Measurements from ENCODE around the gene OGFOD3. TPM values are rescaled to one million over a fixed set of nuclear protein-coding genes. Genes with fewer than 3 reads are reported as not detected.
A peak's percentile ranks its signal among the peaks of the same experiment; 100 is the strongest.
"Not testable (repeated sequence)": the region's sequence is repeated elsewhere in the genome, so short reads cannot be mapped to it uniquely, and the experiment has no call there.

Gene OGFOD3
- polyA plus RNA-seq, 2 of the 4 experiments (the other 2 are of a cell fraction) = 15.2 to 19.8 TPM

DNA sequence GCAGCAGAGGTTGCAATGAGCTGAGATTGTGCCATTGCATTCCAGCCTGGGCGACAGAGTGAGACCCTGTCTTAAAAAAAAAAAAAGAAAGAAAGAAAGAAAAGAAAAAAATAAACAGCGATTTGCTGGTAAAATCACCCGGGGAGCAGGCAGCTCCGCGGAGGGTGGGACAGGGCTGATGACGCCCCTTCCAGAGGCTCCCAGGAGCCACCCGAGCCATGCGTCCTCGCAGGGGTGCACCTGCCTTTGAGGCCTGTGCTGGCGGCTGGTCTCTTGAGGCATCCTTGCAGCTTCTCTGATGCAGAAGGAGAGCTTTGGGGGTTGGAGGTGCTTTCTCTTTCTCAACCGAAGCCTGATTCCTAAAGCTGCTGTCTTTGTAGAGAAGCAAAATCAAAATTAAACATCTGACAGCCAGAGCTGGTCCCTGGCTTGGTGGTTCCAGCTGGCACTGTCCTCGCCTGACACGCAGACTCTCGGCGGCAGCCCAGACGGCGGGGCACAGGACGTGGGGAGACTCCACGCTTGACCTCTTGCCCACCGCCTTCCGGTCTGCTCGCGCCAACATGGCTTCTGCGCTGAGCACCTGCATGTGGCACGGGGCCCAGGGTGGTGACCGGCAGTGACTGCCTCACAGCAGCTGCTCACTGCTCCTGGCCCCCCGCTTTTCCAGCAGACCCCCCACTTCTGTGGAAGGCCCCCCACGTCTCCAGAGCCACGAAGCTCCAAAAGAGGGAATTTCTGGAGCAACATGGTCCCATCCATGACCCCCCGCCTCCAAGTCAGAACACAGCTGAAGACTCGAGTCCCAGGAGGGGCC, 40.3 kb downstream of the OGFOD3 start:
- no peak for TF ChIP-seq CHD4 (IDR thresholded peaks at IDR 0.05; ENCODE audit: borderline replicate concordance)
- TF ChIP-seq, protein P1, sequence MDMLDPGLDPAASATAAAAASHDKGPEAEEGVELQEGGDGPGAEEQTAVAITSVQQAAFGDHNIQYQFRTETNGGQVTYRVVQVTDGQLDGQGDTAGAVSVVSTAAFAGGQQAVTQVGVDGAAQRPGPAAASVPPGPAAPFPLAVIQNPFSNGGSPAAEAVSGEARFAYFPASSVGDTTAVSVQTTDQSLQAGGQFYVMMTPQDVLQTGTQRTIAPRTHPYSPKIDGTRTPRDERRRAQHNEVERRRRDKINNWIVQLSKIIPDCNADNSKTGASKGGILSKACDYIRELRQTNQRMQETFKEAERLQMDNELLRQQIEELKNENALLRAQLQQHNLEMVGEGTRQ (IDR thresholded peaks at IDR 0.05) = no peak
- no peak overlapping the region for H3K27ac ChIP-seq
- no peak for DNase-seq (ENCODE audit: low read depth in 1 of 2, low spot score in 1 of 2)
- 87% methylated on average over 26 of the region's 31 CpGs for WGBS (ENCODE audit: missing lambda C conversion rate)
- peaks cover 5% of the 10 kb centered on the region; the same call in 1 of the 3 replicates for H3K4me1 ChIP-seq
- POLR2A ChIA-PET = no interaction called here
- CTCF ChIA-PET = interaction anchor here (0.6 to 1.6 kb wide), 6 partner anchors 11 to 348 kb away, joined by 3 to 10 read pairs (median 4); no protein-coding TSS in a partner anchor
- H3K4me3 ChIP-seq = no peak overlapping the region
- FAIRE-seq = no peak
- H3K9me3 ChIP-seq = no peaks in the 10 kb centered on the region
- H3K4me2 ChIP-seq = no peak overlapping the region
- no peak for ATAC-seq

DNA sequence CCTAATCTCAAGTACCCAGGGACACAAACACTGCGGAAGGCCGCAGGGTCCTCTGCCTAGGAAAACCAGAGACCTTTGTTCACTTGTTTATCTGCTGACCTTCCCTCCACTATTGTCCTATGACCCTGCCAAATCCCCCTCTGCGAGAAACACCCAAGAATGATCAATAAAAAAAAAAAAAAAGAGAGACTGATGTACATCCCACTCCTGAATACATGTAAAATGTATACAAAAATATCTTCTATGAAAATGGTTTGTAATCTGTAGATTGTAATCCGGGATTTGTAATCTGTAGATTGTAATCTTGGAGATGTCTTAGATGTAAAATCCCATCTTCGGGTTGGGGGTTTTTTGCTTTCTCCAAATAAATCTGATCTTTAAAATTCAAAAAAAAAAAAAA, 41.1 kb downstream of the OGFOD3 start:
- WGBS (ENCODE audit: missing lambda C conversion rate) = 45% methylated on average over 3 of the region's 5 CpGs
- ATAC-seq; DNase-seq (ENCODE audit: low read depth in 1 of 2, low spot score in 1 of 2); H3K4me1 ChIP-seq; POLR2A ChIA-PET; H3K4me3 ChIP-seq; H3K4me2 ChIP-seq; H3K9me3 ChIP-seq; H3K27ac ChIP-seq; FAIRE-seq: not testable (repeated sequence)
- CTCF ChIA-PET = interaction anchor here (1.6 kb wide), 1 partner anchor 37 kb away, joined by 10 read pairs; no protein-coding TSS in a partner anchor

DNA sequence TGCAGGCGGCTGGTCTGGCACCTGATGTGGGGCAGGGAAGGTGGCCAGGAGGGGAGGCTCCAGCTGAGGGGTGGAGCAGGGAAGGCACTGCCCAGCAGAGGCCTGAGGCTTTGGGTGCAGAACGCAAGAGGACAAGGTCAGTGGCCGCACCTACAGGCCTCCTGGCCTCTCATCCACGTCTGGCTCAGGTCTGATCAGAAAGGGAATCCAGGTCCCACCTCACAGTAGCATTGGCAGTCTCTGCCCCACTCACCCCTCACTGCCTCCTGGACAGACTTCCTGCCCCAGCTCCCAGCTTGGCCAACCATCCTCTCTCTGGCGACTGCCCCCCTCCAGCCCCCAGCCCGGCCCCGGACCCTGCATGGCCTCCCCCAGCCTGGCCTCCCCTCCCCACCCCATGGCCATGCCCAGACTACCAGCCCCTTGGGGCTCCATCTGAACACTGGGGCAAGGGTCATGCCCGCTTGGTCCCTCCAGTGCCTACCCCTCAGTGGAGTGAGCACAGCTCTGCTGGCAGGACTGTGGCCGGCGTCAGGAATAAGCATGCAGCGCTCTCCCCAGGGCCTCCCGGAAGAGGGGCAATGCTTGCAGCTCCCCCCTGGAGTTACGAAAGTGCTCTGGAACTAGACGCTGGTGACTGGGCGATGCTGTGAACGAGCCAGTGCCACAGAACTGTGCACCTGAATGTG, 42.2 kb downstream of the OGFOD3 start:
- Histone ChIP-seq H3K9me3 (no peaks in the 10 kb centered on the region), H3K4me2 (no peak overlapping the region), H3K4me1 (peaks cover 5% of the 10 kb centered on the region; the same call in 2 of the 3 replicates), H3K4me3 (no peak overlapping the region), H3K27ac (no peak overlapping the region)
- FAIRE-seq = no peak
- ChIA-PET CTCF (interaction anchor here (0.8 to 1.1 kb wide), 2 partner anchors 9 to 12 kb away, joined by 3 read pairs; no protein-coding TSS in a partner anchor), POLR2A (no interaction called here)
- DNase-seq (ENCODE audit: low read depth in 1 of 2, low spot score in 1 of 2) = no peak
- TF ChIP-seq ZFP36 (IDR thresholded peaks at IDR 0.05; ENCODE audit: borderline replicate concordance, partially characterized antibody) (no peak), FOXS1 (CRISPR knock-in tag; IDR thresholded peaks at IDR 0.05) (no peak), TFCP2L1 (CRISPR knock-in tag; IDR thresholded peaks at IDR 0.05) (no peak), CBX2 (IDR thresholded peaks at IDR 0.05; ENCODE audit: borderline replicate concordance, low read depth) (no peak), HOXB13 (CRISPR knock-in tag; IDR thresholded peaks at IDR 0.05; ENCODE audit: low read depth) (no peak), CBX8 (IDR thresholded peaks at IDR 0.05) (no peak), ZC3H11A (IDR thresholded peaks at IDR 0.05) (no peak), HEYL (CRISPR knock-in tag; IDR thresholded peaks at IDR 0.05) (no peak), POLR2A (IDR thresholded peaks at IDR 0.05; ENCODE audit: low read length) (no peak), RARB (CRISPR knock-in tag; IDR thresholded peaks at IDR 0.05) (no peak), PHF8 (IDR thresholded peaks at IDR 0.05; ENCODE audit: borderline replicate concordance, low read depth) (no peak), POLR2AphosphoS2 (conservative IDR thresholded peaks at IDR 0.05; ENCODE audit: low read length) (no peak)
- TF ChIP-seq, protein P2, sequence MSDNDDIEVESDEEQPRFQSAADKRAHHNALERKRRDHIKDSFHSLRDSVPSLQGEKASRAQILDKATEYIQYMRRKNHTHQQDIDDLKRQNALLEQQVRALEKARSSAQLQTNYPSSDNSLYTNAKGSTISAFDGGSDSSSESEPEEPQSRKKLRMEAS (IDR thresholded peaks at IDR 0.05) = no peak
- TF ChIP-seq, protein P1 (IDR thresholded peaks at IDR 0.05) = no peak
- TF ChIP-seq, protein P3, sequence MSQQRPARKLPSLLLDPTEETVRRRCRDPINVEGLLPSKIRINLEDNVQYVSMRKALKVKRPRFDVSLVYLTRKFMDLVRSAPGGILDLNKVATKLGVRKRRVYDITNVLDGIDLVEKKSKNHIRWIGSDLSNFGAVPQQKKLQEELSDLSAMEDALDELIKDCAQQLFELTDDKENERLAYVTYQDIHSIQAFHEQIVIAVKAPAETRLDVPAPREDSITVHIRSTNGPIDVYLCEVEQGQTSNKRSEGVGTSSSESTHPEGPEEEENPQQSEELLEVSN (IDR thresholded peaks at IDR 0.05; ENCODE audit: borderline replicate concordance, low read depth) = no peak
- TF ChIP-seq, protein P4, sequence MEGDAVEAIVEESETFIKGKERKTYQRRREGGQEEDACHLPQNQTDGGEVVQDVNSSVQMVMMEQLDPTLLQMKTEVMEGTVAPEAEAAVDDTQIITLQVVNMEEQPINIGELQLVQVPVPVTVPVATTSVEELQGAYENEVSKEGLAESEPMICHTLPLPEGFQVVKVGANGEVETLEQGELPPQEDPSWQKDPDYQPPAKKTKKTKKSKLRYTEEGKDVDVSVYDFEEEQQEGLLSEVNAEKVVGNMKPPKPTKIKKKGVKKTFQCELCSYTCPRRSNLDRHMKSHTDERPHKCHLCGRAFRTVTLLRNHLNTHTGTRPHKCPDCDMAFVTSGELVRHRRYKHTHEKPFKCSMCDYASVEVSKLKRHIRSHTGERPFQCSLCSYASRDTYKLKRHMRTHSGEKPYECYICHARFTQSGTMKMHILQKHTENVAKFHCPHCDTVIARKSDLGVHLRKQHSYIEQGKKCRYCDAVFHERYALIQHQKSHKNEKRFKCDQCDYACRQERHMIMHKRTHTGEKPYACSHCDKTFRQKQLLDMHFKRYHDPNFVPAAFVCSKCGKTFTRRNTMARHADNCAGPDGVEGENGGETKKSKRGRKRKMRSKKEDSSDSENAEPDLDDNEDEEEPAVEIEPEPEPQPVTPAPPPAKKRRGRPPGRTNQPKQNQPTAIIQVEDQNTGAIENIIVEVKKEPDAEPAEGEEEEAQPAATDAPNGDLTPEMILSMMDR (IDR thresholded peaks at IDR 0.05) = no peak
- WGBS (ENCODE audit: missing lambda C conversion rate) = 63% methylated on average over 11 of the region's 16 CpGs
- ATAC-seq = peak; percentile 29 to 33; a peak in 4 of 6 replicates
